GM18519 (cell line): Measurements from ENCODE around the gene BBC3.
"Not testable (repeated sequence)": the region's sequence is repeated elsewhere in the genome, so short reads cannot be mapped to it uniquely, and the experiment has no call there.

Experiments
- ATAC-seq: cut with Tn5 transposase; IDR thresholded peaks from one replicate; pipeline ENCODE4 v1.9.1; 2021; ENCODE audit warnings: mild to moderate bottlenecking, moderate library complexity; ENCODE audit not compliant: unreplicated experiment, low FRiP score

The BBC3 gene, protein sequence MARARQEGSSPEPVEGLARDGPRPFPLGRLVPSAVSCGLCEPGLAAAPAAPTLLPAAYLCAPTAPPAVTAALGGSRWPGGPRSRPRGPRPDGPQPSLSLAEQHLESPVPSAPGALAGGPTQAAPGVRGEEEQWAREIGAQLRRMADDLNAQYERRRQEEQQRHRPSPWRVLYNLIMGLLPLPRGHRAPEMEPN

DNA sequence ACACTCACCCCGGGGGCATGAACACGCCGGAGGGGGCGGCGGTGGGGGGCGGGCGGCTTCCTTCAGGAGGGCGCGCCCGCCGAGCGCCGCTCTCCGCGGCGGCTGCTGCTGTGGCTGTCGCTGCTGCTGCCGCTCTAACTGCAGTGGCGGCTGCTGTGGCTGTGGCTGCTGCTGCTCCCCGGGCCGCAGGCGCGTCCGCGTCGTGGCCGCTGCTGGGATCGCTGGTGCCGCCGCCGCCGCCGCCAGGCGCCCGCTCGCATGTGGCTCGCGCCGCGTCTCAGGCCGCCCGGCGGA, at the start of gene BBC3:
BBC3 (minus strand) TSS at position 279 of the 294 bp plus-strand sequence. CDS start 2,768 bp downstream, outside the sequence.
- ATAC-seq, result no peak

DNA sequence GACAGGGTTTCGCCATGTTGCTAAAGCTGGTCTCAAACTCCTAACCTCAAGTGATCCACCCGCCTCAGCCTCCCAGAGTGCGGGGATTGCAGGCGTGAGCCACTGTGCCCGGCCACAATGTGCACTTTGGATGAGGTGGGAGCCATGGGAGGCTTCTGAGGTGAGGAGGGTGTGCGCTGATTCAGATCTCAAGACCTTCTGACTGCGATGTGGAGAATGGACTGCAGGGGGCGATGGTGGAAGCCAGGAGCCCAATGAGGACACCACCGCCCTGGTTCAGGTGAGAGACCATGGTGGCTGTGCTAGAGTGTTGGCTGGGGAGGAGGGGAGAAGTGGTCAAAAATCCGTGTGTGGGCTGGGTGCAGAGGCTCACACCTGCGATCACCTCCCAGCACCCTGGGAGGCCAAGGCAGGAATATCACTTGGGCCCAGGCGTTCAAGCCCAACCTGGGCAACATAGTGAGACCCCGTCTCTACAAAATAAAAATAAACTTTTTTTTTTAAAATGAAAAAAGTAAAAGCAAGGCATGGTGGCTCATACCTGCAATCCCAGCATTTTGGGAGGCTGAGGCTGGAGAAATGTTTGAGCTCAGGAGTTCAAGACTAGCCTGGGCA, 49.3 kb upstream of the BBC3 start:
- ATAC-seq, result no peak

- not testable (repeated sequence) for ATAC-seq
Observed at GRCh38 chr19:47276513-47276912, 45.5 kb upstream of the BBC3 start.

DNA sequence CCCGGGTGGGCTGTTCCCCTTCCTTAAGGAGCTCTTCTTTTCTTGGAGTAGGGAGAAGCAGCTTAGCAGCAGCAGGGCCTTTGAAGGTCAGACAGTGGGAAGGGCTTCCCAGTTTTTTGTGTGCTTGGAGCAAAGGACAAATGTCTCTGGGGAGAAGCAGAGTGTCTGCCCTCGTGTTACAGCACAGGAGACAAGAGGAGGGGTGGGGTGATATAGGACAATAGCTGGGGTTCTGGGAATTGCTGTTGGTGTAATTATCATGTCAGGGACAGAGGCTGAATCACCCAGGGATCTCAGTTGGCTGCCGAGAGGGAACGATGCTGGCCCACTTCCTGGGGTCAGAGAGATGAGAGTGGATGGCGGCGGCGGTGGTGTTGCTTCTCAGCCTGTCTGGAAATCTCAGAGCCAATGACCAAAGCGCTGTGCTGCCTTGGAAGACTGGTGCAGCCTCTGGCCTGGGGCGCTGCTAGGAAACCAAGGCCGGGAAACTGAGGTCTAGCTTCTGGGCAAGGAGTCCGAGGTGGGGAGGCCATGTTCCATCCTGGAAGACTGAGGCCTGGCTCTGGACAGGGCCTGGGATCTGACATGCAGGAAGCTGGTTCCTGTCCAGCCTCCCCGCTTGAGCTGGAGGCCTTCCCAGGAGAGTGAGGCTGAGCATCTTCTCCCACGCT, 44.9 kb upstream of the BBC3 start:
- no peak for ATAC-seq

DNA sequence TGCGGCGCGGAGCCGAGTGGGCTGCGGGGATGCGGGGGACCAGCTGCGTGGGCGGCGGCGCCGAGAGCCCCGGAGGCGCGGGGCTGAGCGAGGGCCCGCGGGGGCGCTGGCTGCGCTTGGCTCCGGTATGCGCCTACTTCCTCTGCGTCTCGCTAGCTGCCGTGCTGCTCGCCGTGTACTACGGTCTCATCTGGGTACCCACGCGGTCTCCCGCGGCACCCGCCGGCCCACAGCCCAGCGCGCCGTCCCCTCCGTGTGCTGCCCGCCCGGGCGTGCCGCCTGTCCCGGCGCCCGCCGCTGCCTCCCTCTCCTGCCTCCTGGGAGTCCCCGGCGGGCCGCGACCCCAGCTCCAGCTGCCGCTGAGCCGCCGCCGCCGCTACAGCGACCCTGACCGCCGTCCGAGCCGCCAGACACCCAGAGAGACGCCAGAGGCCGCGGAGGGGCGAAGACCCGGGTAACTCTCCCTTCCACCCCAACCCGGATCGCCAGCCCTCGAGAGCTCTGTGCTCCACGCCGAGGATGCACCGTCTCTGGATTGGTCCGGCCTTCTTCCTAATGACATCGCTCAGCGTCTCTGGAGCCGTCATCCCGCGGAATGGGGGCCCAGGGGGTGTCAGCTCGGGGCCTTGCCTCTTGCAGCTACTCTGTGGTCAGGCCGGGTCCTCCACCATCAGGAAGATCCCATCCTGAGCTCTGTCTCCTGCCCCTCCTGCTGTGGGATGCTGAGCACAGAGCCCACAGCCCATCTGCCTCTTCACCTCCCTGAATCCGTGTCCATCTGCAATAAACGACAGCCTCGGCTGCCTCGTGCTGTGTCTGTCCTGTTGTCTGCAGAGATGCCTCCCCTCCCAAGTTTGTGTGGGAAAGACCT, 44.1 kb upstream of the BBC3 start:
- peak; percentile 16 for ATAC-seq

GRCh38 chr19:47274071-47274890, 43.3 kb upstream of the BBC3 start, which contains the start of gene INAFM1:
TSS of gene INAFM1 (plus strand) at chr19:47274885. CDS start at chr19:47274920, 35 bp downstream.
- ATAC-seq, result peak; percentile 35

DNA sequence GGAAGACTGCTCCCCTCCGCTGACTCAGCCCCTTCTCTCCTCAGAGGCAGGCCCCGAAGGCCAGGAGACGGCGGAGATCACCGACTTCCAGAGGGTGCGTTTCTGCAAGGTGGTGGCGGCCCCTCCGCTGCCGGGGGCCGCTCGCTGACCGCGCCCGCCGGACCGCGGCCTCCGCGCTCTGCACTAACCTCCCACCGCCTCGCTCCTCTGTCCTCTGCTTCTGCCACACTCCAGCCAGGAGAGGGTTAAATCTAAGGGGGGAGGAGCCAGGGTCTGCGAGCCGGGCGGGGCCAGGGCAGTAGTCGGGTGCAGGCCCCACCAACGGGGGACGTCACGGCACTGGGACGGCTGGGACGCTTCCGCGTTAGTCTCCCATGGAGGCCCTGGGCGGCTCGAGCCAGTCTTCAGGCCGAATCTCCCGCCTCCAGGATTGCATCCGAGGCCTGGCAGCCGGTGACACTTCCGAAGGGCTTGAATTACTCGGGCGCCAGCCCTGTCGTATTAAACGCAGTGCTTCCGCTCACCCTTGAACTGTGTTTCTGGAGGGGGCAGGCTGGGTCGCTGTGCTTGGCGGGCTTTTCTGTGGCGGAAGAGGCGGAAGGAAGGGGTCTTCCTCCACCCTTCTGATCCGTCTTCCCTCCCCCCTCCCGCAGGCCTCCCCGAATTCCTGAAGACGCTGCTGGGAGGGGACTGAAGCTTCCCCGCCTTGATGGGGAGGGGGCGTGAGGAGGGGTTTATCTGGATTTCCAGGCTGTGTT, 42.5 kb upstream of the BBC3 start:
- ATAC-seq, result no peak

GRCh38 chr19:47272448-47273312, 41.7 kb upstream of the BBC3 start:
- no peak for ATAC-seq

DNA sequence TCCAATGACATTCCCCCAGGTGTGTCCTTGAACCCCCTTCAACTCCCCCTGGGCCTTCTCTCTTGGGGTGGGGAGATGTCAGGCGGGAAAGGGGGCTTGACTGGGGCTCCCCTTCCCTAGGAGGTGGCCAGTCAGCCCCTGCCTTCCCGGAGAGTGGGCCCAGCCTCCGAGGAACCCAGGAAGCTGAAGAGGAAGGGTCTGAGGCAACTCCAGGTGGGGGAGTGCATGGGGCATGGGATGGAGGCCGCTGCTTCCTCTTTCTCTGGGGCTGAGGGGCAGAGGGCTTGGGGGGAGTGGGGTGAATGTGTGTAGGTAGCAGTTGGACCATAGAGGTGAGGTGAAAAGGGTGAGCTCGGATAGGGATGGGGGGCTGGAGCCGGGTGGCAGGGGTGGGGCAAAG, 41.0 kb upstream of the BBC3 start:
- ATAC-seq, result no peak

- ATAC-seq, result no peak
Observed at GRCh38 chr19:47270408-47270807, 39.4 kb upstream of the BBC3 start.

DNA sequence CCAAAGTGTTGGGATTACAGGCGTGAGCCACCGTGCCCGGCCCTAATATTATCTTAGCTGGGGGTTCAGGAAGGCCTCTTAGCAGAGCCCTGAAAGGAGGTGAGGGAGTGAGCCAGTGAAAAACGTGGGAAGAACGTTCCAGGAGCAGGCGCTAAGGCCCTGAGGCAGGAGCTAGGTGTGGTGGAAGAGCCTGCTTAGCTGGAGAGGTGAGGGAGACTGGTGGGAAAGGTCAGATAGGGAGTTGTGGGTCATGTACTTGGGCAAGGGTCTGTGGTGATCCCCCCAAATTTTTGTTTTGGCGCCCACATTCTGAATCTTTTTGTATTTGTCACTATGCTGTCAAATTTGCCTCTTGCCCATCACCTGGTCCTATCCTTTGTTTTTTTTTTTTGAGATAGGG, 38.6 kb upstream of the BBC3 start:
- ATAC-seq, result no peak

DNA sequence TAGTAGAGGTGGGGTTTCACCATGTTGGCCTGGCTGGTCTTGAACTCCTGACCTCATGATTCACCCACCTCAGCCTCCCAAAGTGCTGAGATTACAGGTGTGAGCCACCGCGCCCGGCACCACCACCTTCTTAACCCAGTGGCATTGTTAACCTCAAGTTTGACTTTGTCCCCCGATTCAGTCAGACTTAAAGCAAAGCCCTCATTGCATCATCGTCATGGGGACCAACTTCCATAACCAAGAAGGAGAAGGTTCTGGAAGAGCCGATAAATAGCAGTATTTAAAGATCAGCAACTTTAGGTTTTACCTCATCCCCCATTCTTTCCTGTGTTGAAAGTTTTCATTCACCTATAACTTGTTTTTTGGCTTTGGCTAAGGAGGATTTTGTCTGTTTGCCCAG, 37.0 kb upstream of the BBC3 start:
- ATAC-seq, result no peak

DNA sequence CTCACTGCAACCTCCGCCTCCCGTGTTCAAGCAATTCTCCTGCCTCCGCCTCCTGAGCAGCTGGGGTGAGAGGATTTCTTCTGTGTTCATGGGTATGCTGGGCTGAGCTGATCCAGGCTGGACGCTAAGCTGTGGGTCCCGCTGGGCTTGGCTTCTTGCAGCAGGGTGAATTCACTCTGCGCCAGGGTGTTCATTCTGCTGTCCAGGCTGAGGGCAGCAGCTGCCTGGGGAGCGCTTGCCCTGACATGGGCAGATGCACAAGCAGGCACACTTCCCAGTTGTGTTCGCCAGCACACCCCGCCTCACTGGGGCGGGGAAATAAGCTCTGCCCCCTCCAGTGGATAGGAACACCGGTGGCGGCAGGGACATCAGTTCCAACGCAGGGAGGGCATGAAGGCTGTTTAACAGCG, 36.4 kb upstream of the BBC3 start:
- no peak for ATAC-seq

DNA sequence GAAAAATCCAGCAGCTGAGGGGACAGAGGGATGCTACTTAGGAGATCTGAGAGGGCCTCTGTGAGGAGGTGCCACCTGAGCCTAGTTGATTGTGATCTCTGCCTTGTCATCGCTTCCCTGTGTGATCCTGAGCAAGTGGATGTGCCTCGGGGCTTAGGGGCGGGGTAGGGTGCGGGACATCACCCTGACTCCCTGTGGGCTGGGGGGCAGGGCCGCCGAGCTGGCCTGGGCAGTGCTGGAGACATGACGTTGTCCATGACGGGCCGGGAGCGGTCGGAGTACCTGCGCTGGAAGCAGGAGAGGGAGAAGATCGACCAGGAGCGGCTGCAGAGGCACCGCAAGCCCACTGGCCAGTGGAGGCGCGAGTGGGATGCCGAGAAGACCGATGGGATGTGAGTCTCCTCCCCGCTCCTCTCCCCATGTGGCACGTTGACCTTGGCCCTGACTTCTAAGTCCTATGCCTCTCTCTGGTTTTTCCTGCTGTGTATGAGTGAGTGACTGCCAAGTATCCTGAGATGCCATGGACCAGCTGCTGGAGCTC, 35.5 kb upstream of the BBC3 start:
- ATAC-seq, result no peak

- ATAC-seq, result no peak
Observed at GRCh38 chr19:47264629-47265028, 33.6 kb upstream of the BBC3 start.

DNA sequence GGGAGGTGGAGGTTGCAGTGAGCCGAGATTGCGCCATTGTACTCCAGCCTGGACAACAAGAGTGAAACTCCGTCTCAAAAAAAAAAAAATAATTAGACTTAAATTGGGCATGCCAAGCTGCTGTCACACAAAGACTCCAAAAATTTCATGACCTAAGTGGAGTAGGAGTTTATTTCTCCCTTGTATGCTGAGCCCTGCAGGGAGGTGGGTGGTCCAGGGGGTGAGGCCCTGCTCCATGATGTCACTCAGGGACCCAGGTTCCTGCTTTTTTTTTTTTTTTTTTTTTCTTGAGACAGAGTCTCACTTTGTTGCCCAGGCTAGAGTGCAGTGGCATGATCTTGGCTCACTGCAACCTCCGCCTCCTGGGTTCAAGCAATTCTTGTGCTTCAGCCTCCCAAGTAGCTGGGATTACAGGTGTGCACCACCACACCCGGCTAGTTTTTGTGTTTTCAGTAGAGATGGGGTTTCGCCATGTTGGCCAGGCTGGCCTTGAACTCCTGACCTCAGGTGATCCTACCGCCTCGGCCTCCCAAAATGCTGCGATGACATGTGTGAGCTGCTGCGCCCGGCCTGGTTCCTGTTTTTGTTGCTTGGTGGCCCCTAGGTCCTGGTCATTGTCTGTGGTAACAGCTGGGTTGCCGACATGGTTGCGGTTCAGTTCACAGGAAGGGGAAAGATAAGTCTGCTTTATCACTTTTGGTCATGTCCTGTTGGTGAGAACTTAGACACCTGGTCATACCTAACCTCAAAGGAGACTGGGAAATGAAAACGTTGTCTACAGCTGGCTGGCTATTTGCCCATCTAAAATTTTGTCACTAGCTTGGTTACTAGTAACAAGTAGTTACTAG, 31.2 kb upstream of the BBC3 start:
- not testable (repeated sequence) for ATAC-seq

DNA sequence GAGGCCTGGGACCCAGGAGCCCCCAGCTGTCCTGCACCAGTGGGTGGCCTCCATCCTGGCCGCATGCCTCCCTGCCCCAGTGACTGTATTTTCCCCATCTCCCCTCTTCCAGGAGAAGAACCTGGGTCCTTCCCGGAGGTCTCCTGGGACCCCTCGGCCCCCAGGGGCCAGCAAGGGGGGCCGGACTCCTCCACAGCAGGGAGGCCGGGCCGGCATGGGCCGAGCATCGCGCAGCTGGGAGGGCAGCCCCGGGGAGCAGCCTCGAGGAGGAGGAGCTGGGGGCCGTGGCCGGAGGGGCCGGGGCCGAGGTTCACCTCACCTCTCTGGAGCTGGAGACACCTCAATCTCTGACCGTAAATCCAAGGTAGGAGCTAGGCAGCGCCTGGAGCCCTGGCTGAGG, 29.5 kb upstream of the BBC3 start:
- ATAC-seq, result no peak
